ENCODE results near the gene AP1B1. TPM values are rescaled to one million over a fixed set of nuclear protein-coding genes. Genes with fewer than 3 reads are reported as not detected.

AP1B1 gene
- polyA plus RNA-seq, 3 donors: 22.3 to 36.5 (median 36.1) TPM

DNA sequence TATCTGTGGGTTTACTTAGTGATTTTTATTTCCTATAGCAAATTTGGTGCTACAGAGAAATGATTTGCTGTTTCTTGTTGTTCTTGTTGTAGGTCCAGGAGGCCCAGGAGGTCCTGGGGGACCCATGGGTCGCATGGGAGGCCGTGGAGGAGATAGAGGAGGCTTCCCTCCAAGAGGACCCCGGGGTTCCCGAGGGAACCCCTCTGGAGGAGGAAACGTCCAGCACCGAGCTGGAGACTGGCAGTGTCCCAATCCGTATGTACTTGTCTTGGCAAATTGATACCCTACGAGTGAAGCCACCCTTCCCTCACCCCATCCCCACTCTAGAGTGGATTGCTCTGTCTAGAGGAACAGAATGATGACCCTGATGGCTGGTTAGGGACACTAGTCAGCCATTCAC is 89.7 kb downstream of the AP1B1 start:
- 75 to 80% (median 79%) methylated on average over 8 of the region's 8 CpGs for WGBS, 3 donors
- no peak overlapping the region for H3K27ac ChIP-seq (ENCODE audit: low read depth, low read length)

- no peak overlapping the region for H3K27ac ChIP-seq (ENCODE audit: low read depth, low read length)
Observed at GRCh38 chr22:29292379-29292778, 96.0 kb downstream of the AP1B1 start.

DNA sequence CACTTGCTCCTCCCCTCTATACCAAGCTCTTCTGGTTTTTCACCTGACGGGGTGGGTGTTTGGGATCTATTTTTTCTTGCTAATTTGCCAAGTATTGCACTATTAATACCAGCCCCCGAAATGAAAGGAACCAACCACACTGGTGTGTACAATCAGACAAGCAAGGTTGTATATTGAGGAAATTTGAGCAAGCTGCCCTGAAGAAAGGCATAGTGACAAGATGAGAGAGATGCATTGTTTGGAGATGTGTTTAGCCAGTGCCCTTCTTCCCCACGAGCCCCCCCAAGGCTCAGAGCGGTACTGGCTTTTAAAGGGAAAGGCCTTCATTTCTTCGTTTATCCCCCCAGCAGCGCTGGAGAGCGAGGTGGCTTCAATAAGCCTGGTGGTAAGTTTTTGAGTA is 97.2 kb downstream of the AP1B1 start:
- WGBS, 3 donors: 77 to 78% (median 77%) methylated on average over 7 of the region's 7 CpGs
- no peak overlapping the region for H3K27ac ChIP-seq (ENCODE audit: low read depth, low read length)

DNA sequence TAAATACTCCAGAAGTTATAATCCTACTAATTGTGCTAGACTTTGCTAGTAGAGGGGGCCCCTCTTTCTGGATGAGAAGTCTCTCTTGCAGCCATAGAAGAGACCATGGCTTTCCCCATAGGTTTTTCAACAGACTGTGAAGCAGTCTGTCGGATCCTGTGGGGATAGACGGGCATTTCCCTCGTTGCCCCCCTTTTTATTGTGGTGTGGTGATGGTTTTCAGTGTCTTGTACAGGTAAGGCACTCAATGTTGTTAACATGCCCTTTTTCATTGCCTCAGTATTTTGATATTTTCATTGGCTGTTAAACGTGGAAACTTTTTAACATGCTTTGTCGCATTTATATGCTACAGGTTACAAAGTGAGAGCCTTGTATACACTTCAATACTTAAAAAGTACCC is 98.3 kb downstream of the AP1B1 start:
- WGBS, 3 donors: 65 to 78% (median 71%) methylated on average over 5 of the region's 5 CpGs
- H3K27ac ChIP-seq (ENCODE audit: low read depth, low read length): no peak overlapping the region

GRCh38 chr22:29288837-29289236 is 99.5 kb downstream of the AP1B1 start:
- no peak overlapping the region for H3K27ac ChIP-seq (ENCODE audit: low read depth, low read length)
- WGBS, 3 donors: 44 to 56% (median 53%) methylated on average over 2 of the region's 2 CpGs

DNA sequence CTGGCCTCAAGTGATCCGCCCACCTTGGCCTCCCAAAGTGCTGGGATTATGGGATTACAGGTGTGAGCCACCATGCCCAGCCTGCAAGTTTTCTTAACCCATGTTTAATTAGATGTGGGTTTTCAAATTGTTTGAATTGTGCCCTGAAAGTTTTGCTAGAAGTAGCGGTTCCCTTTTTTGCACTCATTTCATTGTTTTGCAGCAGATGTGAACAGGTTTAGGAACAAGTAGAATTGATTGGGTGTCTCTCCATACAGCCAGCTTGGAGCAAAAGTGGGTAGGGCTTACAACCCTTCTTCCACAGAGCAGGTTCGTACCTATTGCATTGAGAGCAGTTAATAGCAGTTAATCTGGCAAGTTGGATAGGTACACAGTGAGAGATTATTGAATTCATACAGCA is 104.2 kb downstream of the AP1B1 start:
- no peak overlapping the region for H3K27ac ChIP-seq (ENCODE audit: low read depth, low read length)
- 93 to 96% (median 95%) methylated on average over 3 of the region's 3 CpGs for WGBS, 3 donors

DNA sequence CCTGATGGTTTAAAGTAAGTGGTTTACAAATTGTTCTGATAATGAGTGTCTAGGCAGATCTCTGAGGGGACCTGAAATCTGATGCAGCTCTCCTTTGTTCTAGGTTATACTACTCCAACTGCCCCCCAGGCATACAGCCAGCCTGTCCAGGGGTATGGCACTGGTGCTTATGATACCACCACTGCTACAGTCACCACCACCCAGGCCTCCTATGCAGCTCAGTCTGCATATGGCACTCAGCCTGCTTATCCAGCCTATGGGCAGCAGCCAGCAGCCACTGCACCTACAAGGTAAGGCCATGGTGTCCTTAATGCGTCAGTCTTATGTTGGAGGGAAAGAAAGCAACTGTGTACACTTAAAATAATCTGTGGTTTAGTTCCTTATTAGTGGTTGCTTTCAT is 110.4 kb downstream of the AP1B1 start:
- 35 to 100% (median 100%) methylated on average over 1 of the region's 1 CpG for WGBS, 3 donors
- no peak overlapping the region for H3K27ac ChIP-seq (ENCODE audit: low read depth, low read length)

Other genes starting within 250 kb of the AP1B1 start
- gene EMID1, start 182.7 kb downstream of the AP1B1 start, polyA plus RNA-seq: 1 to 10 TPM; 1.3 to 5.9 (median 4.4) TPM
- 10 to 100 TPM; 14.5 to 22.2 (median 15.2) TPM for gene RHBDD3, start 120.6 kb downstream of the AP1B1 start, polyA plus RNA-seq
- 100 to 1,000 TPM in 2 of 3 donors, 10 to 100 TPM in 1; 73.4 to 147 (median 120) TPM for gene EWSR1, start 120.3 kb downstream of the AP1B1 start, polyA plus RNA-seq
- gene GAS2L1, start 81.9 kb downstream of the AP1B1 start, polyA plus RNA-seq: 10 to 100 TPM; 16.7 to 31.8 (median 20.0) TPM
- 1 to 10 TPM in 2 of 3 donors, under 1 TPM in 1; 0.90 to 1.5 (median 1.0) TPM for gene RASL10A, start 72.9 kb downstream of the AP1B1 start, polyA plus RNA-seq
- gene RFPL1, start 50.0 kb upstream of the AP1B1 start, polyA plus RNA-seq: under 1 TPM in 1 of 3 donors, not detected in 2; 0.06 TPM
- gene NEFH, start 91.6 kb upstream of the AP1B1 start, polyA plus RNA-seq: under 1 TPM; 0.22 to 0.56 (median 0.36) TPM
- gene THOC5, start 165.2 kb upstream of the AP1B1 start, polyA plus RNA-seq: 10 to 100 TPM; 14.2 to 30.9 (median 23.5) TPM
- gene NIPSNAP1, start 192.5 kb upstream of the AP1B1 start, polyA plus RNA-seq: 10 to 100 TPM; 11.1 to 18.9 (median 17.3) TPM
- gene NF2, start 215.1 kb upstream of the AP1B1 start, polyA plus RNA-seq: 10 to 100 TPM in 1 of 3 donors, 1 to 10 TPM in 2; 5.2 to 15.9 (median 8.3) TPM

All from adipose tissue (tissue), 3 donors.